ENCODE data around the gene ADAM12. TPM values are rescaled to one million over a fixed set of nuclear protein-coding genes. Genes with fewer than 3 reads are reported as not detected.

ADAM12 gene
- total and polyA plus RNA-seq, 10 of the 15 experiments (the other 5 are each of a cell fraction or from before 2014, with no cell fraction given): under 0.01 to 0.62 (median 0.04) TPM; not detected in 5

GRCh38 chr10:126042906-126043305 lies 345.4 kb downstream of the ADAM12 start:
- 55% methylated on average over 10 of the region's 10 CpGs for WGBS (ENCODE audit: insufficient coverage, insufficient replicate concordance, low lambda C conversion rate, missing lambda C conversion rate)
- intact Hi-C loops (cut with micrococcal nuclease; ENCODE audit: unreplicated experiment): no loop called here
- FAIRE-seq: no peak

More at GRCh38 chr10:126042906-126043305, 345.4 kb downstream of the ADAM12 start:
- SMC1A ChIA-PET (ENCODE audit: uncharacterized antibody, unreplicated experiment): no interaction called here
- Histone ChIP-seq H3K4me3 (no peak overlapping the region), H3K9me3 (replicated peaks; ENCODE audit: control insufficient read depth, insufficient read depth, low read length) (peaks cover 1% of the 10 kb centered on the region; the same call in 1 of the 3 replicates), H3K79me2 (ENCODE audit: control insufficient read depth, insufficient read depth, low read length) (no peaks in the 10 kb centered on the region), H3K9ac (ENCODE audit: control insufficient read depth, insufficient read depth, low read length) (no peak overlapping the region), H3K27ac (ENCODE audit: control insufficient read depth, insufficient read depth) (no peak overlapping the region), H3K4me1 (ENCODE audit: control insufficient read depth, insufficient read depth, low read length) (peaks cover 13% of the 10 kb centered on the region), H3K36me3 (ENCODE audit: control insufficient read depth in 2 of 2, insufficient read depth in 2 of 2, low read length in 1 of 2) (no peaks in the 10 kb centered on the region), H3K4me2 (ENCODE audit: control insufficient read depth, insufficient read depth) (no peak overlapping the region), H2AFZ (ENCODE audit: control insufficient read depth, low read depth, low read length) (no peak overlapping the region), H4K20me1 (ENCODE audit: control insufficient read depth, insufficient read depth) (no peaks in the 10 kb centered on the region), H3K27me3 (replicated peaks in 1 of 2; ENCODE audit: control insufficient read depth in 2 of 2, insufficient read depth in 2 of 2, low read length in 1 of 2) (no peaks in the 10 kb centered on the region)
- RAD21 ChIA-PET (ENCODE audit: unreplicated experiment): no interaction called here
- POLR2A ChIA-PET: no interaction called here
- CTCF ChIA-PET: no interaction called here
- TF ChIP-seq POLR2AphosphoS2 (IDR thresholded peaks at IDR 0.05; ENCODE audit: low read depth, low read length) (no peak), HSF1 (IDR thresholded peaks at IDR 0.05; ENCODE audit: low read depth, low read length) (no peak), WRNIP1 (IDR thresholded peaks at IDR 0.05; ENCODE audit: borderline replicate concordance, low read depth, low read length) (no peak), FOS (IDR thresholded peaks at IDR 0.05; ENCODE audit: borderline replicate concordance, extremely low read depth, insufficient read length) (no peak), NRF1 (conservative IDR thresholded peaks at IDR 0.05; ENCODE audit: low read depth, low read length) (no peak), ETV6 (conservative IDR thresholded peaks at IDR 0.05 in 1 of 2, IDR thresholded peaks at IDR 0.05 in 1 of 2; ENCODE audit: borderline replicate concordance in 1 of 2, low read depth in 1 of 2) (no peak), NFYA (IDR thresholded peaks at IDR 0.05; ENCODE audit: borderline replicate concordance, low read depth, low read length) (no peak), NFIC (IDR thresholded peaks at IDR 0.05; ENCODE audit: low read depth, low read length) (no peak), POLR2A (IDR thresholded peaks at IDR 0.05; ENCODE audit: low read depth, low read length) (no peak)
- TF ChIP-seq, protein P1, sequence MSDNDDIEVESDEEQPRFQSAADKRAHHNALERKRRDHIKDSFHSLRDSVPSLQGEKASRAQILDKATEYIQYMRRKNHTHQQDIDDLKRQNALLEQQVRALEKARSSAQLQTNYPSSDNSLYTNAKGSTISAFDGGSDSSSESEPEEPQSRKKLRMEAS (IDR thresholded peaks at IDR 0.05; ENCODE audit: low read depth, low read length): no peak
- TF ChIP-seq, protein P2, sequence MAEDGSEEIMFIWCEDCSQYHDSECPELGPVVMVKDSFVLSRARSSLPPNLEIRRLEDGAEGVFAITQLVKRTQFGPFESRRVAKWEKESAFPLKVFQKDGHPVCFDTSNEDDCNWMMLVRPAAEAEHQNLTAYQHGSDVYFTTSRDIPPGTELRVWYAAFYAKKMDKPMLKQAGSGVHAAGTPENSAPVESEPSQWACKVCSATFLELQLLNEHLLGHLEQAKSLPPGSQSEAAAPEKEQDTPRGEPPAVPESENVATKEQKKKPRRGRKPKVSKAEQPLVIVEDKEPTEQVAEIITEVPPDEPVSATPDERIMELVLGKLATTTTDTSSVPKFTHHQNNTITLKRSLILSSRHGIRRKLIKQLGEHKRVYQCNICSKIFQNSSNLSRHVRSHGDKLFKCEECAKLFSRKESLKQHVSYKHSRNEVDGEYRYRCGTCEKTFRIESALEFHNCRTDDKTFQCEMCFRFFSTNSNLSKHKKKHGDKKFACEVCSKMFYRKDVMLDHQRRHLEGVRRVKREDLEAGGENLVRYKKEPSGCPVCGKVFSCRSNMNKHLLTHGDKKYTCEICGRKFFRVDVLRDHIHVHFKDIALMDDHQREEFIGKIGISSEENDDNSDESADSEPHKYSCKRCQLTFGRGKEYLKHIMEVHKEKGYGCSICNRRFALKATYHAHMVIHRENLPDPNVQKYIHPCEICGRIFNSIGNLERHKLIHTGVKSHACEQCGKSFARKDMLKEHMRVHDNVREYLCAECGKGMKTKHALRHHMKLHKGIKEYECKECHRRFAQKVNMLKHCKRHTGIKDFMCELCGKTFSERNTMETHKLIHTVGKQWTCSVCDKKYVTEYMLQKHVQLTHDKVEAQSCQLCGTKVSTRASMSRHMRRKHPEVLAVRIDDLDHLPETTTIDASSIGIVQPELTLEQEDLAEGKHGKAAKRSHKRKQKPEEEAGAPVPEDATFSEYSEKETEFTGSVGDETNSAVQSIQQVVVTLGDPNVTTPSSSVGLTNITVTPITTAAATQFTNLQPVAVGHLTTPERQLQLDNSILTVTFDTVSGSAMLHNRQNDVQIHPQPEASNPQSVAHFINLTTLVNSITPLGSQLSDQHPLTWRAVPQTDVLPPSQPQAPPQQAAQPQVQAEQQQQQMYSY (CRISPR knock-in tag; IDR thresholded peaks at IDR 0.05): no peak
- ATAC-seq (no peak), DNase-seq (ENCODE audit: low read depth, low spot score) (no peak)
- in situ Hi-C loops (cut with MboI): loop anchor here (10.0 kb wide), 1 partner anchor 338 kb away; no protein-coding TSS in a partner anchor
- BruUV-seq (replicated peaks): no TSS peak

All from GM12878 (cell line).